GM21529 (cell line): Measurements from ENCODE around the gene KRTAP4-4.

Source experiments
- ATAC-seq: cut with Tn5 transposase; IDR thresholded peaks from one replicate; pipeline ENCODE4 v1.9.1; 2021; ENCODE audit not compliant: unreplicated experiment

The KRTAP4-4 gene

DNA sequence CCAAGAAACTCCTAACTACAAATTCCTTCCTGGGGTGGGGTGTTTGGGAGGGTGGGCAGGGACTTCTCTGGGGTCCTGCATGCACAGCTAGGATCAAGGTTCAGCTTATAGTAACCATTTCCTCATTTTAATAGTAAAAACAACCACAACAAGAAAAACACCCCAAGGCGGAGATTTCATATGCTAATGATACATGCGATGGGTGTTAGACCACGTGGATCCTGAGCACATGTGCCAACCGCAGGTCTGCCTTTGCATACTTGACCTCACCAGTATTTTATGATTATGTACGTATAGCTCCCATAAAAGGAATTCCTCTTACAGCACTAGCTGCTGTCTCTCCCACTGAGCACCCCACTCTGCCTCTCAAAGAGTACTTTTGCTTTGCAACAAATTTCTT lies 44.3 kb downstream of the KRTAP4-4 start:
- no peak for ATAC-seq

DNA sequence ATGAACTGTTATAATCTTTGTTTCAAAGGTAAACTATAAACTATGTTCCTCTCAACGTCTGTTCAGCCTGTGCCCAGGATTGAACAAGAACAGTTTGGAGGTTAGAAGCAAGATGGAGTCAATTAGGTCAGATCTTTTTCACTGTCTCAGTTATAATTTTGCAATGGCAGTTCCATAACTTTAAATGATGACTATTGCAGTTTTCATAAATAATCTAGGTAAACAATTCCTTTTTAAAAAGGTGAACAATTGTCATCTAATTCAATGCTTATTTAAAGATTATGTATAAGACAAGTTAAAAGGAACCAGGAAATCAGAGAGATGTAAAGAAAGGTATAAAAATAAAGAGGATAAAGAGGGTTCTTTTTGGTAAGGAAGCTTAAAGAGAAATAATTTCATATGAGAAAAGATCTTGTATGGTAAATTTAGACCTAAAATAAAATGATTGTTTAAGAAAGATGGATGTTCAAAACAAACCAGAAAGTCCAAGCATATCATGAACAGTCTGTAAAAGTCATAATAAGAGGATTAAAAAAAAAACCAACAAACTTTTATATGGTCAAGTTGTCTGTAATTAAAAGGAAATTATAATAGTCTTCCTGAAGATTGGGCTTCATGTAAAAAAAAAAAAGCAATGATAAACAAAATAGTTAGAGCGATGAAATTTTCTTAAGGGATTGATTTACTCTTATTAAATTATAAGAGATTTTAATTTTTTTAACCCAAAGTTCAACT lies 49.2 kb downstream of the KRTAP4-4 start:
- no peak for ATAC-seq
